PC-3 (cell line): ENCODE measurements around the gene IQSEC1. TPM values are rescaled to one million over a fixed set of nuclear protein-coding genes. Genes with fewer than 3 reads are reported as not detected.

Source experiments
- ATAC-seq: fragments of 200-7000 bp; cut with Tn5 transposase; 2 replicates; pipeline ENCODE4 v1.9.1; 2020; ENCODE audit warnings: mild to moderate bottlenecking, moderate library complexity
- BruUV-seq: library from RNA; stranded (reverse); fragments of 400-500 nt; replicated peaks from 2 replicates; lab custom pipeline; 2021; lab: Mats Ljungman, UMichigan
- CTCF ChIA-PET: fragments of 300-600 bp; sonication (Branson Sonifier 250); formaldehyde crosslinking; loops from one replicate; lab custom pipeline; 2022; ENCODE audit warnings: antibody characterized with exemption; lab: Charles Lee
- POLR2A ChIA-PET: fragments of 300-600 bp; sonication (Branson Sonifier 250); formaldehyde crosslinking; loops from one replicate; lab custom pipeline; 2022; ENCODE audit warnings: antibody characterized with exemption; ENCODE audit not compliant: unreplicated experiment; lab: Charles Lee
- DNase-seq: peaks from one replicate; pipeline ENCODE4 v3.0.0-alpha.2; 2015
- H2AFZ ChIP-seq: fragments of 300-600 bp; sonication (generic); 2 replicates; pipeline ENCODE4 v1.6.0; 2016; ENCODE audit warnings: antibody characterized with exemption, low read length
- H3F3A ChIP-seq: fragments of 300-600 bp; sonication (generic); one replicate; pipeline ENCODE4 v1.6.0; 2017; ENCODE audit warnings: antibody characterized with exemption, low read length, control low read depth, mild to moderate bottlenecking; ENCODE audit not compliant: unreplicated experiment
- H3K27ac ChIP-seq: fragments of 300-600 bp; sonication (generic); 2 replicates; pipeline ENCODE4 v1.5.1; 2016; ENCODE audit warnings: mild to moderate bottlenecking, low read length
- H3K27me3 ChIP-seq: fragments of 300-600 bp; sonication (generic); 2 replicates; pipeline ENCODE4 v1.6.1; 2016; ENCODE audit warnings: low read length, mixed read lengths
- H3K36me3 ChIP-seq: fragments of 300-600 bp; sonication (generic); 2 replicates; pipeline ENCODE4 v1.6.1; 2016; ENCODE audit warnings: low read depth, mixed run types, low read length, mixed read lengths
- H3K4me1 ChIP-seq: fragments of 300-600 bp; sonication (generic); 2 replicates; pipeline ENCODE4 v1.5.1; 2016; ENCODE audit warnings: low read length; ENCODE audit not compliant: insufficient read depth
- H3K4me2 ChIP-seq: fragments of 300-600 bp; sonication (generic); 2 replicates; pipeline ENCODE4 v1.6.0; 2016; ENCODE audit warnings: low read length
- H3K4me3 ChIP-seq: fragments of 300-600 bp; sonication (generic); 2 replicates; pipeline ENCODE4 v1.5.1; 2016; ENCODE audit warnings: mild to moderate bottlenecking, low read length, mixed read lengths
- H3K79me2 ChIP-seq: fragments of 300-600 bp; sonication (generic); 2 replicates; pipeline ENCODE4 v1.6.1; 2017; ENCODE audit warnings: low read length, mixed read lengths
- H3K9ac ChIP-seq: fragments of 300-600 bp; sonication (generic); 2 replicates; pipeline ENCODE4 v1.6.0; 2016; ENCODE audit warnings: mild to moderate bottlenecking, low read length
- H3K9me2 ChIP-seq: fragments of 300-600 bp; sonication (generic); replicated peaks from 2 replicates; pipeline ENCODE4 v1.6.1; 2016; ENCODE audit warnings: mixed run types, low read length, mixed read lengths
- H3K9me3 ChIP-seq: fragments of 300-600 bp; sonication (generic); 2 replicates; pipeline ENCODE4 v1.6.1; 2016; ENCODE audit warnings: low read length, mixed read lengths
- H4K20me1 ChIP-seq: fragments of 300-600 bp; sonication (generic); 2 replicates; pipeline ENCODE4 v1.6.1; 2016; ENCODE audit warnings: low read length, mixed read lengths
- EZH2 ChIP-seq: fragments of 300-600 bp; sonication (generic); IDR thresholded peaks from one replicate; pipeline ENCODE4 v1.6.1; 2017; ENCODE audit warnings: antibody characterized with exemption, mild to moderate bottlenecking, low read length; ENCODE audit not compliant: unreplicated experiment
- EZH2phosphoT487 ChIP-seq: fragments of 300-600 bp; sonication (generic); IDR thresholded peaks from 2 replicates; pipeline ENCODE4 v1.6.1; 2018; ENCODE audit warnings: mild to moderate bottlenecking, antibody characterized with exemption, low read length, borderline replicate concordance
- intact Hi-C: fragments of 100-400 bp; cut with micrococcal nuclease; formaldehyde crosslinking; loops from 2 replicates; pipeline ENCODE4 v1.9.0; 2023
- total RNA-seq: library from RNA; depleted of rRNA; stranded (reverse); fragments of >200 nt; gene quantifications from 2 replicates; pipeline ENCODE4 v1.2.3, GENCODE V29; 2014
- TF ChIP-seq, protein P1 (sequence below): fragments of 300-600 bp; sonication (generic); conservative IDR thresholded peaks from 2 replicates; pipeline ENCODE4 v1.5.1; 2017; ENCODE audit warnings: antibody characterized with exemption, low read depth, mild to moderate bottlenecking, low read length

IQSEC1 gene
- total RNA-seq, 1 experiment from 2014 or later, result 37.9 TPM

DNA sequence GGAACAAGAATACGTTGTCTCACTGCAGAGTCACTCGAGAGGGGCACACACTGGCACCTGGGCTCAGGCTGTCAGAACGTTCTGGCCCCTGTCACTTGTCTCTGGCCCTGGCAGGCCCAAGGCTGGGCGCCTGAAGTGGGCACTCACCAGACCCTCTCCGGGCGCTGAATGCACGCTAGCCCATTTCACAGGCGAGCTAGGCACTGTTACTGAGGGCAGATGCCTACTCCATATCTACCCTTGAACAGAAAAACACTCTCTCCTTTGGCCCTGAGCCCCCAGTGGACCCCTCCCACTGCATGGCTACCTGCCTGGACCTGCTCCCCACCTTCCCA is 42.3 kb upstream of the IQSEC1 start:
- H3K27me3 ChIP-seq, result no peaks in the 10 kb centered on the region
- no peaks in the 10 kb centered on the region for H3F3A ChIP-seq
- no peak overlapping the region for H2AFZ ChIP-seq
- POLR2A ChIA-PET, result no interaction called here
- intact Hi-C loops, result no loop called here
- DNase-seq, result no peak
- no peak overlapping the region for H3K27ac ChIP-seq
- H3K4me2 ChIP-seq, result no peak overlapping the region
- H3K79me2 ChIP-seq, result 0 out of 2 replicates have a peak, but pooled peaks cover 4% of the 10 kb centered on the region
- peaks cover 35% of the 10 kb centered on the region for H3K4me1 ChIP-seq
- no peak overlapping the region for H3K9ac ChIP-seq
- no peak overlapping the region for H3K4me3 ChIP-seq
- ATAC-seq, result no peak
- H4K20me1 ChIP-seq, result no peaks in the 10 kb centered on the region
- CTCF ChIA-PET, result no interaction called here
- BruUV-seq, result no TSS peak
- H3K36me3 ChIP-seq, result no peaks in the 10 kb centered on the region
- no peaks in the 10 kb centered on the region for H3K9me2 ChIP-seq
- TF ChIP-seq, protein P1, sequence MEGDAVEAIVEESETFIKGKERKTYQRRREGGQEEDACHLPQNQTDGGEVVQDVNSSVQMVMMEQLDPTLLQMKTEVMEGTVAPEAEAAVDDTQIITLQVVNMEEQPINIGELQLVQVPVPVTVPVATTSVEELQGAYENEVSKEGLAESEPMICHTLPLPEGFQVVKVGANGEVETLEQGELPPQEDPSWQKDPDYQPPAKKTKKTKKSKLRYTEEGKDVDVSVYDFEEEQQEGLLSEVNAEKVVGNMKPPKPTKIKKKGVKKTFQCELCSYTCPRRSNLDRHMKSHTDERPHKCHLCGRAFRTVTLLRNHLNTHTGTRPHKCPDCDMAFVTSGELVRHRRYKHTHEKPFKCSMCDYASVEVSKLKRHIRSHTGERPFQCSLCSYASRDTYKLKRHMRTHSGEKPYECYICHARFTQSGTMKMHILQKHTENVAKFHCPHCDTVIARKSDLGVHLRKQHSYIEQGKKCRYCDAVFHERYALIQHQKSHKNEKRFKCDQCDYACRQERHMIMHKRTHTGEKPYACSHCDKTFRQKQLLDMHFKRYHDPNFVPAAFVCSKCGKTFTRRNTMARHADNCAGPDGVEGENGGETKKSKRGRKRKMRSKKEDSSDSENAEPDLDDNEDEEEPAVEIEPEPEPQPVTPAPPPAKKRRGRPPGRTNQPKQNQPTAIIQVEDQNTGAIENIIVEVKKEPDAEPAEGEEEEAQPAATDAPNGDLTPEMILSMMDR, result no peak
- no peak for TF ChIP-seq EZH2phosphoT487
- no peak for TF ChIP-seq EZH2
- no peaks in the 10 kb centered on the region for H3K9me3 ChIP-seq

DNA sequence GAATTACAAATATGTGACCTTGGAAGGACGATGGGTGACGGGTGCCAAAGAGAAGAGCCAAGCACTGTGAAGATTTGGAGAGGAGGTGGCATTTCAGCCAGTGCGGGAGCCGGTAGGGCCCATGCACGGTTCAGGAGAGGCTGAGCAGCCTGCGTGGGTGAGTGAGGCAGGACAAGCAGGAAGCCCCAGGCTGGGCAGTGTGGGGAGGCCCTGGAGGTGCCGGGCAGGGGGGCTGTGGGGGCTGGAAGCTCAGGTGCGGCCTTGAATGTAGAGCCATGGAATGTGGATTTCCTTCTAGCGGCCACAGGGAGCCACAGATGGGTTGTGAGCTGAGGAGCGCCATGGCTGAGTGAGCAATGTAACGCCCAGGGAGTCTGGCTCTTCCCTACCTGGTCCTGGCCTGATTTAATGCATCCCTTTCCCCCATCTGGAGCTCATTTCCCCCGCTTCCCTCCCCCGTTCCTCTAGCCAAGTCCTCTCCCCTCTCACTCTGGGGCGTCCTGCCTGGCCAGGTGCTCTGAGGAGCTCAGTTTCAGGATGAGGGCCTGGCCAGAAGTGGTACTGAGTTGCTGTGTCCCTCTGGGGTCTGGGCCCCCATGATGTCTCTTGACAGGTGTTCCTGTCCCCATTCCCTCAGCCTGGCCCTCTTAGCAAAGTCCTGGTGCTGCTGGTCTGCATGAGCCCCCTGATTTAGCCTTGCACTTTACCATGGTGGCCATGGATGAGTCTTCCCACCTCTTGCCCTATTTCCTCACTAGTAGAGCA is 41.8 kb upstream of the IQSEC1 start:
- no peak overlapping the region for H3K4me2 ChIP-seq
- no peak for TF ChIP-seq EZH2phosphoT487
- TF ChIP-seq, protein P1, result no peak
- TF ChIP-seq EZH2, result no peak
- H3K79me2 ChIP-seq, result peaks cover 4% of the 10 kb centered on the region; the same call in 1 of the 2 replicates
- H3K4me1 ChIP-seq, result peaks cover 41% of the 10 kb centered on the region
- H3K4me3 ChIP-seq, result no peak overlapping the region
- BruUV-seq, result no TSS peak
- DNase-seq (no peak), ATAC-seq (no peak)
- no peaks in the 10 kb centered on the region for H3K27me3 ChIP-seq
- H2AFZ ChIP-seq, result no peak overlapping the region
- POLR2A ChIA-PET, result no interaction called here
- H3K36me3 ChIP-seq, result no peaks in the 10 kb centered on the region
- CTCF ChIA-PET, result no interaction called here
- H3K9ac ChIP-seq, result no peak overlapping the region
- no peaks in the 10 kb centered on the region for H3K9me3 ChIP-seq
- H3K27ac ChIP-seq, result no peak overlapping the region
- intact Hi-C loops, result no loop called here
- no peaks in the 10 kb centered on the region for H3K9me2 ChIP-seq
- H4K20me1 ChIP-seq, result no peaks in the 10 kb centered on the region
- no peaks in the 10 kb centered on the region for H3F3A ChIP-seq
